ENCODE measurements around the gene STK36. TPM values are rescaled to one million over a fixed set of nuclear protein-coding genes. Genes with fewer than 3 reads are reported as not detected.
A peak's percentile ranks its signal among the peaks of the same experiment; 100 is the strongest.

The STK36 gene
- total RNA-seq (10 to 100 TPM; 39.7 to 70.6 TPM), polyA plus RNA-seq (10 to 100 TPM; 18.0 to 22.9 TPM)
- long read RNA-seq, donor 1, partial matches to known transcripts, result 16 of 19 reads
- long read RNA-seq, donor 1, other reads (novel, unspliced or antisense), result 0 of 19 reads
- long read RNA-seq, donor 2, result 0 reads
- long read RNA-seq, donor 3, partial matches to known transcripts, result 6 of 6 reads
- long read RNA-seq, donor 3, other reads (novel, unspliced or antisense), result 0 of 6 reads
- long read RNA-seq, donor 4, partial matches to known transcripts, result 18 of 19 reads
- long read RNA-seq, donor 4, other reads (novel, unspliced or antisense), result 0 of 19 reads
- long read RNA-seq, donor 5, partial matches to known transcripts, result 0 of 2 reads
- long read RNA-seq, donor 5, other reads (novel, unspliced or antisense), result 0 of 2 reads

GRCh38 chr2:218671654-218672566 lies at the start of gene STK36, which contains the start of gene RNF25:
STK36 (plus strand) TSS chr2:218672086; CDS start chr2:218672830, 744 bp downstream.
RNF25 (minus strand) TSS chr2:218672002; CDS start chr2:218671970, 32 bp downstream.
- Histone ChIP-seq H3K9me3 (ENCODE audit: control insufficient read depth in 4 of 4, insufficient read depth in 3 of 4, low read length in 3 of 4) (no peaks in the 10 kb centered on the region), H3K27ac (ENCODE audit: low read depth in 1 of 2, low read length in 1 of 2) (peak within 1 kb of the TSS; percentile 81 to 86), H3K9ac (ENCODE audit: insufficient read depth in 1 of 2, low read length in 2 of 2) (peak within 1 kb of the TSS; percentile 55 to 86), H3K4me1 (ENCODE audit: control insufficient read depth in 5 of 5, insufficient read depth in 5 of 5, low read length in 5 of 5) (peaks cover 4 to 13% (median 11%) of the 10 kb centered on the region in 5 donors), H3K36me3 (ENCODE audit: control insufficient read depth in 4 of 4, insufficient read depth in 4 of 4, low read length in 4 of 4) (peaks cover 7 to 31% (median 10%) of the 10 kb centered on the region in 4 donors), H3K4me3 (peak within 1 kb of the TSS; percentile 97), H3K27me3 (ENCODE audit: control insufficient read depth in 3 of 3, insufficient read depth in 3 of 3, low read length in 2 of 3) (no peaks in the 10 kb centered on the region)
- peak; percentile 96 for ATAC-seq (ENCODE audit: insufficient read depth, low FRiP score)
- DNase-seq, result peak; percentile 94 to 96 (median 95)
- TF ChIP-seq, protein P1, sequence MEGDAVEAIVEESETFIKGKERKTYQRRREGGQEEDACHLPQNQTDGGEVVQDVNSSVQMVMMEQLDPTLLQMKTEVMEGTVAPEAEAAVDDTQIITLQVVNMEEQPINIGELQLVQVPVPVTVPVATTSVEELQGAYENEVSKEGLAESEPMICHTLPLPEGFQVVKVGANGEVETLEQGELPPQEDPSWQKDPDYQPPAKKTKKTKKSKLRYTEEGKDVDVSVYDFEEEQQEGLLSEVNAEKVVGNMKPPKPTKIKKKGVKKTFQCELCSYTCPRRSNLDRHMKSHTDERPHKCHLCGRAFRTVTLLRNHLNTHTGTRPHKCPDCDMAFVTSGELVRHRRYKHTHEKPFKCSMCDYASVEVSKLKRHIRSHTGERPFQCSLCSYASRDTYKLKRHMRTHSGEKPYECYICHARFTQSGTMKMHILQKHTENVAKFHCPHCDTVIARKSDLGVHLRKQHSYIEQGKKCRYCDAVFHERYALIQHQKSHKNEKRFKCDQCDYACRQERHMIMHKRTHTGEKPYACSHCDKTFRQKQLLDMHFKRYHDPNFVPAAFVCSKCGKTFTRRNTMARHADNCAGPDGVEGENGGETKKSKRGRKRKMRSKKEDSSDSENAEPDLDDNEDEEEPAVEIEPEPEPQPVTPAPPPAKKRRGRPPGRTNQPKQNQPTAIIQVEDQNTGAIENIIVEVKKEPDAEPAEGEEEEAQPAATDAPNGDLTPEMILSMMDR (IDR thresholded peaks at IDR 0.05; ENCODE audit: control extremely low read depth, extremely low read depth), result no peak
- WGBS, 2 donors, result 0 to 1% methylated on average over 44 to 49 of the region's 49 CpGs

DNA sequence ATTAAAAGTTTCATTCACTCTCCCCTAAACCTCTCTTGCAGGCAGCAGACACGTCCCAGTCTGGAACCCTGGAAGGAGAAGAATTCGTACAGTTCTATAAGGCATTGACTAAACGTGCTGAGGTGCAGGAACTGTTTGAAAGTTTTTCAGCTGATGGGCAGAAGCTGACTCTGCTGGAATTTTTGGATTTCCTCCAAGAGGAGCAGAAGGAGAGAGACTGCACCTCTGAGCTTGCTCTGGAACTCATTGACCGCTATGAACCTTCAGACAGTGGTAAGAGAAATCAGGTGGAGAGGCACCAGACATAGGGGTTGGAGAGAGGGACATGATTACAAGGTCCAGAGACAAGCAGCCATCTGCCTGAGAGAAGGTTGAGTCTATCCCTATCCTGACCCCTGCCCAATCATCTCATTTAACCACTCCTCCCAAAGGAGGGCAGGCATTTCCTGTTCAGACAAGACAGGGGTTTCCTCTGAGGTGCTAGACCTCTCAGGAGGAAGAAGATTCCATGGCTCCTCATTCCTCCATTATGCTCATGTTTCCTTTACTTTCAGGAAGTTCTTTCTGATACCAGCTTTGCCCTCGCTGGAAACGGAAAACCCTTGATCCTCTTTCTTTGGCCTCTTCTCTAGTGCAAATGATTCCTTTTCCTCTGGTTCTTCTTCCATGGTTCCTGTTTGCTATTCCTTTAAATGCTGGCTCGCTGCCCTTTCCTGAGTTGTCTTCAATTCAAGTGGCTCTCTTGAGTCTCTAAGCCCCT lies 49.1 kb upstream of the STK36 start:
- no peak overlapping the region for H3K4me3 ChIP-seq
- WGBS, 2 donors, result 50 to 53% methylated on average over 7 of the region's 7 CpGs
- TF ChIP-seq, protein P1 (IDR thresholded peaks at IDR 0.05; ENCODE audit: control extremely low read depth, extremely low read depth), result no peak
- peaks cover 0 to 6% (median 0%) of the 10 kb centered on the region in 5 donors for H3K4me1 ChIP-seq (ENCODE audit: control insufficient read depth in 5 of 5, insufficient read depth in 5 of 5, low read length in 5 of 5)
- H3K9me3 ChIP-seq (ENCODE audit: control insufficient read depth in 4 of 4, insufficient read depth in 3 of 4, low read length in 3 of 4), result no peaks in the 10 kb centered on the region
- peaks cover 0 to 4% (median 0%) of the 10 kb centered on the region in 4 donors for H3K36me3 ChIP-seq (ENCODE audit: control insufficient read depth in 4 of 4, insufficient read depth in 4 of 4, low read length in 4 of 4)
- DNase-seq (peak in 1 of 3 donors; percentile 22), ATAC-seq (ENCODE audit: insufficient read depth, low FRiP score) (no peak)
- H3K27ac ChIP-seq (ENCODE audit: low read depth in 1 of 2, low read length in 1 of 2), result no peak overlapping the region
- no peaks in the 10 kb centered on the region for H3K27me3 ChIP-seq (ENCODE audit: control insufficient read depth in 3 of 3, insufficient read depth in 3 of 3, low read length in 2 of 3)
- no peak overlapping the region for H3K9ac ChIP-seq (ENCODE audit: insufficient read depth in 1 of 2, low read length in 2 of 2)

- Histone ChIP-seq H3K27me3 (ENCODE audit: control insufficient read depth in 3 of 3, insufficient read depth in 3 of 3, low read length in 2 of 3) (no peaks in the 10 kb centered on the region), H3K9me3 (ENCODE audit: control insufficient read depth in 4 of 4, insufficient read depth in 3 of 4, low read length in 3 of 4) (no peaks in the 10 kb centered on the region), H3K27ac (ENCODE audit: low read depth in 1 of 2, low read length in 1 of 2) (no peak overlapping the region), H3K9ac (ENCODE audit: insufficient read depth in 1 of 2, low read length in 2 of 2) (no peak overlapping the region), H3K4me1 (ENCODE audit: control insufficient read depth in 5 of 5, insufficient read depth in 5 of 5, low read length in 5 of 5) (peaks cover 0 to 6% (median 0%) of the 10 kb centered on the region in 5 donors), H3K36me3 (ENCODE audit: control insufficient read depth in 4 of 4, insufficient read depth in 4 of 4, low read length in 4 of 4) (peaks cover 0 to 4% (median 0%) of the 10 kb centered on the region in 4 donors), H3K4me3 (no peak overlapping the region)
- no peak for ATAC-seq (ENCODE audit: insufficient read depth, low FRiP score)
- WGBS, 2 donors, result 16 to 36% methylated on average over 3 of the region's 3 CpGs
- DNase-seq, result no peak
- TF ChIP-seq, protein P1 (IDR thresholded peaks at IDR 0.05; ENCODE audit: control extremely low read depth, extremely low read depth), result no peak
Observed at GRCh38 chr2:218623366-218623705, 48.5 kb upstream of the STK36 start.

All from lung (tissue), 16 donors.